HepG2 (cell line): ENCODE measurements around the gene ENG. TPM values are rescaled to one million over a fixed set of nuclear protein-coding genes. Genes with fewer than 3 reads are reported as not detected.

Experiments used
- ATAC-seq: fragments of 200-7000 bp; cut with Tn5 transposase; 3 replicates; pipeline ENCODE4 v1.9.1; 2020; ENCODE audit warnings: mild to moderate bottlenecking, moderate library complexity
- BruUV-seq: library from RNA; stranded (reverse); fragments of 400-500 nt; replicated peaks from 2 replicates; lab custom pipeline; 2021; lab: Mats Ljungman, UMichigan
- CTCF ChIA-PET: fragments of 300-600 bp; formaldehyde crosslinking; extraction: SDS; loops from one replicate; lab custom pipeline; 2021; ENCODE audit warnings: low total read pairs, inconsistent platforms, low intra/inter-chr PET ratio; lab: Yijun Ruan, JAX
- POLR2A ChIA-PET: fragments of 350-600 bp; sonication (Branson Sonifier 250); formaldehyde crosslinking; loops from one replicate; lab custom pipeline; 2020; ENCODE audit warnings: antibody characterized with exemption, inconsistent platforms; lab: Yijun Ruan, JAX
- DNase-seq: peaks from one replicate; pipeline ENCODE4 v3.0.0-alpha.2; 2015; ENCODE audit warnings: low spot score
- FAIRE-seq: peaks from 3 replicates; lab custom pipeline; 2011; peaks lifted over from hg19 to GRCh38; lab: Jason Lieb, UNC
- H2AFZ ChIP-seq: one replicate; pipeline ENCODE4 v1.6.1; 2011; ENCODE audit warnings: low read length, inconsistent platforms
- H3K27ac ChIP-seq: fragments of 300-600 bp; 3 replicates; pipeline ENCODE4 v1.8.0; 2011; ENCODE audit warnings: mixed run types, mild to moderate bottlenecking, mixed read lengths, low read length, inconsistent platforms; ENCODE audit not compliant: insufficient read depth; ENCODE audit errors: extremely low read length
- H3K27me3 ChIP-seq, 2 experiments: fragments of 200-600 bp in 1 of 2; 2 replicates in 1 of 2; 3 replicates in 1 of 2; pipeline versions ENCODE4 v1.6.0 to v1.8.0; 2011; ENCODE audit warnings: low read length in 2 of 2, mild to moderate bottlenecking in 2 of 2, moderate library complexity in 2 of 2, inconsistent platforms in 1 of 2; ENCODE audit not compliant: insufficient read depth in 2 of 2, control insufficient read depth in 1 of 2
- H3K36me3 ChIP-seq, 2 experiments: fragments of 200-600 bp in 1 of 2; replicated peaks in 1 of 2; 2 replicates in 1 of 2; 3 replicates in 1 of 2; pipeline versions ENCODE4 v1.5.1 to v1.8.0; 2011; ENCODE audit warnings: low read length in 2 of 2, inconsistent platforms in 1 of 2; ENCODE audit not compliant: insufficient read depth in 2 of 2, control insufficient read depth in 1 of 2
- H3K4me1 ChIP-seq: 2 replicates; pipeline ENCODE4 v1.5.1; 2012; ENCODE audit warnings: low read length, inconsistent platforms; ENCODE audit not compliant: insufficient read depth
- H3K4me2 ChIP-seq: 2 replicates; pipeline ENCODE4 v1.6.0; 2011; ENCODE audit warnings: low read depth, low read length, inconsistent platforms
- H3K4me3 ChIP-seq, 3 experiments: fragments of 200-600 bp in 1 of 3; sonication (generic), shearing (Covaris generic) in 1 of 3; replicated peaks in 1 of 3; 2 replicates each; pipeline ENCODE4 v1.5.1; 2011 to 2016; ENCODE audit warnings: low read length in 3 of 3, inconsistent platforms in 2 of 3, low read depth in 2 of 3, mild to moderate bottlenecking in 2 of 3, control low read depth in 1 of 3, mixed read lengths in 1 of 3; ENCODE audit not compliant: insufficient read depth in 1 of 3
- H3K79me2 ChIP-seq: one replicate; pipeline ENCODE4 v1.6.1; 2011; ENCODE audit warnings: low read length, inconsistent platforms; ENCODE audit not compliant: insufficient read depth
- H3K9ac ChIP-seq: 2 replicates; pipeline ENCODE4 v1.6.0; 2011; ENCODE audit warnings: mild to moderate bottlenecking, low read depth, low read length, inconsistent platforms; ENCODE audit not compliant: insufficient read depth
- H3K9me3 ChIP-seq: 2 replicates; pipeline ENCODE4 v1.5.1; 2012; ENCODE audit warnings: mild to moderate bottlenecking, low read length
- H4K20me1 ChIP-seq: 2 replicates; pipeline ENCODE4 v1.6.0; 2011; ENCODE audit warnings: inconsistent platforms, mild to moderate bottlenecking, low read length, moderate library complexity; ENCODE audit not compliant: insufficient read depth
- BHLHE40 ChIP-seq: IDR thresholded peaks from 2 replicates; pipeline ENCODE4 v1.6.1; 2011; ENCODE audit warnings: low read length, improper control_type of control experiment
- ETV5 ChIP-seq: IDR thresholded peaks from 2 replicates; pipeline ENCODE4 v1.6.1; 2018; ENCODE audit warnings: missing biosample characterization, missing genetic modification reagents, inconsistent platforms, borderline replicate concordance
- HNF4G ChIP-seq, 2 experiments: sonication (generic) in 1 of 2; formaldehyde crosslinking in 1 of 2; IDR thresholded peaks; 2 replicates each; pipeline versions ENCODE4 v1.4.0 to v1.6.1; 2011 to 2020; ENCODE audit warnings: borderline replicate concordance in 2 of 2, low read depth in 2 of 2, mild to moderate bottlenecking in 2 of 2, low read length in 1 of 2, missing genetic modification reagents in 1 of 2, moderate library complexity in 1 of 2
- IKZF1 ChIP-seq: fragments of 450-650 bp; IDR thresholded peaks from 2 replicates; pipeline ENCODE4 v1.7.1; 2016
- MBNL3 ChIP-seq: fragments of 250-450 bp; sonication (Bioruptor Pico); conservative IDR thresholded peaks from 2 replicates; pipeline ENCODE4 v1.8.0; 2022; ENCODE audit warnings: mild to moderate bottlenecking, inconsistent platforms
- PAXIP1 ChIP-seq: sonication (generic); formaldehyde crosslinking; conservative IDR thresholded peaks from 2 replicates; pipeline ENCODE4 v1.4.0; 2020; ENCODE audit warnings: mild to moderate bottlenecking, missing genetic modification reagents, moderate library complexity
- RBM22 ChIP-seq: fragments of 200-400 bp; formaldehyde crosslinking; optimal IDR thresholded peaks from 2 replicates; pipeline ENCODE3; 2017; ENCODE audit warnings: mild to moderate bottlenecking, low read length, moderate library complexity
- SALL1 ChIP-seq: sonication (generic); formaldehyde crosslinking; IDR thresholded peaks from 2 replicates; pipeline ENCODE4 v1.8.0; 2022; ENCODE audit warnings: mild to moderate bottlenecking, missing genetic modification reagents
- SPEN ChIP-seq: sonication (generic); formaldehyde crosslinking; IDR thresholded peaks from 2 replicates; pipeline ENCODE4 v1.5.1; 2020; ENCODE audit warnings: low read depth, mild to moderate bottlenecking, missing genetic modification reagents
- TEAD3 ChIP-seq: optimal IDR thresholded peaks from 2 replicates; pipeline ENCODE3; 2016; ENCODE audit warnings: borderline replicate concordance
- ZGPAT ChIP-seq: IDR thresholded peaks from 2 replicates; pipeline ENCODE4 v1.6.1; 2016; ENCODE audit warnings: mild to moderate bottlenecking
- ZMYM4 ChIP-seq: sonication (generic); formaldehyde crosslinking; IDR thresholded peaks from 2 replicates; pipeline ENCODE4 v1.8.1; 2023; ENCODE audit warnings: mild to moderate bottlenecking, missing genetic modification reagents
- ZNF136 ChIP-seq: sonication (generic); formaldehyde crosslinking; IDR thresholded peaks from 2 replicates; pipeline ENCODE4 v1.8.1; 2022; ENCODE audit warnings: low read depth, mild to moderate bottlenecking, moderate library complexity, missing genetic modification reagents
- ZNF143 ChIP-seq: sonication (generic); formaldehyde crosslinking; IDR thresholded peaks from 2 replicates; pipeline ENCODE4 v1.4.0; 2020; ENCODE audit warnings: missing genetic modification reagents
- ZNF597 ChIP-seq: sonication (generic); formaldehyde crosslinking; IDR thresholded peaks from 2 replicates; pipeline ENCODE4 v1.5.0; 2020; ENCODE audit warnings: missing genetic modification reagents
- ZNF788 ChIP-seq: sonication (generic); formaldehyde crosslinking; IDR thresholded peaks from 2 replicates; pipeline ENCODE4 v1.5.0; 2020; ENCODE audit warnings: mild to moderate bottlenecking, missing genetic modification reagents, borderline replicate concordance
- WGBS: methylation state at CpG from one replicate; pipeline ENCODE4 v1.1.6; 2017; ENCODE audit warnings: low lambda C conversion rate; 5-methylcytosine and 5-hydroxymethylcytosine counted together
- in situ Hi-C: cut with HindIII; loops from 2 replicates; pipeline ENCODE4 v1.10.0; 2017; ENCODE audit warnings: low pct_unique_long_range_greater_than_20kb; ENCODE audit not compliant: extremely low pct_ligation_motif_present
- intact Hi-C: fragments of 100-400 bp; cut with micrococcal nuclease; formaldehyde crosslinking; loops from one replicate; pipeline ENCODE4 v1.10.0; 2022; ENCODE audit not compliant: unreplicated experiment
- polyA plus RNA-seq, 8 experiments: library from polyadenylated mRNA; depleted of rRNA in 3 of 8; stranded (reverse) in 7 of 8; unstranded in 1 of 8; fragments of >200 nt; fragmentation: Illumina TruSeq in 4 of 8; extraction: Trizol in 4 of 8; gene quantifications; 2 replicates each; pipeline versions ENCODE4 v1.2.1 to v1.2.3, GENCODE V29; 2011 to 2016; ENCODE audit warnings: low read depth in 4 of 8, missing spikeins in 1 of 8, mixed read lengths in 1 of 8; ENCODE audit not compliant: insufficient read depth in 1 of 8
- total RNA-seq, 5 experiments: library from RNA; depleted of rRNA; stranded (reverse); fragments of >200 nt; fragmentation: Illumina TruSeq; extraction: Trizol; gene quantifications; 2 replicates each; pipeline ENCODE4 v1.2.3, GENCODE V29; 2016; ENCODE audit warnings: low read depth in 1 of 5

ENG gene
- total and polyA plus RNA-seq, 2 of the 13 experiments (the other 11 are each of a cell fraction or from before 2014, with no cell fraction given): 0.02 to 1.1 TPM

DNA sequence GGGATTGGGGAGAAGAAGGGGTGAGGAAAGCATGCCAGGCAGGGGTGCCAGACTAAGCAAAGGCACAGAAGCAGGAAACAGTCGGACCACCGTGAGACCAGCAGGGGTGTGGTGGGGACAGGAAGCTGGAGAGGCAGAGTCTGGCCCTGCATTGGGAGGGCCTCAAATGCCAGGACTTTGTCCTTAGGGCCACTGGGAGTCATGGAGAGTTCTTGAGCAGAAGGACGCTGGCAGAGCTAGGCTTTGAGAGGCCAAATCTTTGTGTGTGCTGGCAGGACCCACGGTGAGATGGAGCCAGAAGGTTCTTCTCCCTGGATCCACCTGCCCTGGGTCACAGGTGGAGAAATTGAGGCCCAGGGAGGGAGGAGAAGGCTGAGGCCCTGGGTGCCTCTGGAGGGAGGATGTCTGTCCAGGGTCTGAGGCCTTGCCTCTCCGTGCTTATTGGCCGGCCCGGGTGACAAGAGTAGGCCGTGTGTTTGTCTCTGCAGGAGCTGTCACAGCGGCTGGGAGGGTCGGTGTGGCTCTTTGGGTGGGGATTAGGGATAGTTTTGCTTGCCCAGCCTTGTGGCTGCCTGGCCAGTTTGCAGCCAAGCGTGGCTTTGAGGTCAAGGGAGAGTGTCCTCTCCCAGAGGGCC is 1.8 kb upstream of the ENG start:
- H3K4me3 ChIP-seq: peak overlapping the region in 1 of 3 experiments; percentile 38; a peak in 2 of 6 replicates
- FAIRE-seq (no peak), ATAC-seq (peak; percentile 51), DNase-seq (no peak)
- in situ Hi-C loops: no loop called here
- no peak overlapping the region for H2AFZ ChIP-seq
- CTCF ChIA-PET: no interaction called here
- no peaks in the 10 kb centered on the region for H4K20me1 ChIP-seq
- peak overlapping the region; percentile 34; the same call in 1 of the 2 replicates for H3K9ac ChIP-seq
- POLR2A ChIA-PET: interaction anchor here (0.5 to 0.6 kb wide), 2 partner anchors 25 to 61 kb away, joined by 3 to 4 read pairs; no protein-coding TSS in a partner anchor
- peaks cover 71% of the 10 kb centered on the region for H3K4me1 ChIP-seq
- intact Hi-C loops: no loop called here
- peak overlapping the region; percentile 67 for H3K4me2 ChIP-seq
- WGBS: 6% methylated on average over 5 of the region's 11 CpGs
- BruUV-seq: no TSS peak
- 0 out of 5 replicates have a peak, but pooled peaks cover 0 to 1% of the 10 kb centered on the region in 2 experiments for H3K27me3 ChIP-seq
- H3K9me3 ChIP-seq: no peaks in the 10 kb centered on the region
- H3K36me3 ChIP-seq: no peaks in the 10 kb centered on the region
- no peaks in the 10 kb centered on the region for H3K79me2 ChIP-seq
- no peak overlapping the region for H3K27ac ChIP-seq
- TF ChIP-seq IKZF1 (no peak), ZMYM4 (0 out of 2 replicates have a peak, but pooled peaks have one; percentile 12), ZNF136 (CRISPR knock-in tag) (no peak), TEAD3 (CRISPR knock-in tag) (peak; percentile 17), ETV5 (CRISPR knock-in tag) (0 out of 2 replicates have a peak, but pooled peaks have one; percentile 21), RBM22 (no peak), BHLHE40 (no peak), PAXIP1 (CRISPR knock-in tag) (0 out of 2 replicates have a peak, but pooled peaks have one; percentile 17), SPEN (CRISPR knock-in tag) (peak; percentile 12; the same call in 1 of the 2 replicates), SALL1 (CRISPR knock-in tag) (peak; percentile 49; the same call in 1 of the 2 replicates), ZNF597 (CRISPR knock-in tag) (no peak), HNF4G (IDR thresholded peaks at IDR 0.05; ENCODE audit: borderline replicate concordance, low read depth, low read length) (peak; percentile 29; the same call in 1 of the 2 replicates), HNF4G (CRISPR knock-in tag; IDR thresholded peaks at IDR 0.05; ENCODE audit: borderline replicate concordance, low read depth) (no peak), ZGPAT (CRISPR knock-in tag) (0 out of 2 replicates have a peak, but pooled peaks have one; percentile 22), ZNF143 (CRISPR knock-in tag) (no peak), MBNL3 (no peak), ZNF788 (CRISPR knock-in tag) (no peak)
